Raji (cell line): Measurements from ENCODE around the gene IL6R.

Source experiments
- POLR2A ChIP-seq: IDR thresholded peaks from 2 replicates; pipeline ENCODE4 v1.6.1; 2011; ENCODE audit warnings: low read depth, low read length, control low read depth; ENCODE audit not compliant: insufficient read depth

IL6R gene

DNA sequence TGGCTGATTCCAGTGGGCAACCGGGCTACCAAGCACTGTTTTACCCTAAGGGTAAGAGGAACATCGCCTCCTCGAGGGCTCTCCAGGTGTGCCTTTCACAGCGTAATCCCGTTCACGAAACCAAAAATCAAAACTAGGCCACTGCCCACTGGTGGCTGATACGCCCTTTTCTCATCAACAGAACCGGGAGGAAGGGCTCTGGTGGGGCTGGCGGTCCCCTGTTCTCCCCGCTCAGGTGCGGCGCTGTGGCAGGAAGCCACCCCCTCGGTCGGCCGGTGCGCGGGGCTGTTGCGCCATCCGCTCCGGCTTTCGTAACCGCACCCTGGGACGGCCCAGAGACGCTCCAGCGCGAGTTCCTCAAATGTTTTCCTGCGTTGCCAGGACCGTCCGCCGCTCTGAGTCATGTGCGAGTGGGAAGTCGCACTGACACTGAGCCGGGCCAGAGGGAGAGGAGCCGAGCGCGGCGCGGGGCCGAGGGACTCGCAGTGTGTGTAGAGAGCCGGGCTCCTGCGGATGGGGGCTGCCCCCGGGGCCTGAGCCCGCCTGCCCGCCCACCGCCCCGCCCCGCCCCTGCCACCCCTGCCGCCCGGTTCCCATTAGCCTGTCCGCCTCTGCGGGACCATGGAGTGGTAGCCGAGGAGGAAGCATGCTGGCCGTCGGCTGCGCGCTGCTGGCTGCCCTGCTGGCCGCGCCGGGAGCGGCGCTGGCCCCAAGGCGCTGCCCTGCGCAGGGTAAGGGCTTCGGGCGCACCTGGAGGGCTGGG lies at the start of gene IL6R:
IL6R (plus strand) TSS at position 360 of the 763 bp plus-strand sequence; CDS start at position 647, 287 bp downstream.
- no peak for TF ChIP-seq POLR2A

DNA sequence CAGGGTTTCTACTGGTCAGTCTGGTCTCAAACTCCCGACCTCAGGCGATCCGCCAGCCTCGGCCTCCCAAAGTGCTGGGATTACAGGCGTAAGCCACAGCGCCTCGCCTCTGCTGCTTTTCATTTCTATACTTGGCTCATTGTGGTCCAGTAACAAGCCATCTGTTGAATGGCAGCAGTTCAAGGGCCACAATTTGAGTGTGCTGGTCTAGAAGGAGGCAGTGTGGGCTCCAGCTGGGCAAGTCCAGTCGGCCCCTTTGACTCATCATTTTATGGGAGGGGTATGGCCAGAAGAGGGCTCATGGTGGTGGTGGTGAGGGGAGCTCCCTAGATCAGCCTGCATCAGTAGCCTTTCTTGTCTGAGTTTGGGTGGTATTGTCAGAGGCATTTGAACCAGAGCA lies 46.6 kb upstream of the IL6R start:
- TF ChIP-seq POLR2A = no peak

DNA sequence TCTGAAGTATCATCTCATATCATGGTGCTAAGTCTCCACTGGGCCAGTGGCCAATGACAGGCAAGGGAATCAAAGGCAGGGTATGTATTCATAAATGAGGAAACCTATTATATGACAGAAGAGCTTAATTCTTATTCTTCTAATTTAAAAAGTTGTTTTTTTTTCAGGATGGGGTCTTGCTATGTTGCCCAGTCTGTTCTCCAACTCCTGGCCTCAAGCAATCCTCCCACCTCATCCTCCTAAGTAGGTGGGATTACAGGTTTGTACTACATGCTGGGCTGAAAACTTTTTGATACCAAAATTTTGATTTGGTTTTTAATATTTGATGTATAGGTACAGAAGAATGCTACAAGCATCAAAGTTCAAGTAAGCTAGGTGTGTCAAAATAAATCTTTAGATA lies 44.9 kb upstream of the IL6R start:
- TF ChIP-seq POLR2A = no peak

DNA sequence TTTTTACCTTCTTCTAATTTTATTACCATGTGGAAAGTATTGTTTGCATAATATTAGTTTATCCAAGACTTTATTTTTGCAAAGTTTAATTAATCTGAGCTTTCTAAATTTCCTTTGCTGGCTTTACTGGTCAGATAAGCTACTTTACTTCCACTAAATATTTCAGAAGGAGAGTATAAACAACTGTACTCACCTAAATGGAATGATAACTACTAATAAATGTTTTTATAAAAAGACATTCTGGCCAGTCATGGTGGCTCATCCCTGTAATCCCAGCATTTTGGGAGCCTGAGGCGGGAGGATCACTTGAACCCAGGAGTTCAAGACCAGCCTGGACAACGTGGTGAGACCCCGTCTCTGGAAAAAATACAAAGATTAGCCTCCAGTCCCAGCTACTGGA lies 43.8 kb upstream of the IL6R start:
- TF ChIP-seq POLR2A = no peak

DNA sequence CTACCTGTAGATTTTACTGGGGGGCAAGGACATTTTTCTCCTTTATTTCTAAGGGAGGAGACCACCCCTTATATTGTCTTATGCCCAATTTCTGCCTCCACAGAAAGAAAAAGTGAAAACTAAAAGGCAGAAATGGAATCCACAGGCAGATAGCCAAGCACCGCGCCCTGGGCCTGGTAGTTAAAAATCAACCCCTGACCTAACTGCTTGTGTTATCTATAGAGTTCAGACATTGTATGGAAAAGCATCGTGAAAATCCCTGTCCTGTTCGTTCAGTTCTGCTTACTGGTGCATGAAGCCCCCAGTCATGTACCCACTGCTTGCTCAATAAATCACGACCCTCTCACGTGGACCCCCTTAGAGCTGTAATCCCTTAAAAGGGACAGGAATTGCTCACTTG lies 33.7 kb upstream of the IL6R start:
- no peak for TF ChIP-seq POLR2A

DNA sequence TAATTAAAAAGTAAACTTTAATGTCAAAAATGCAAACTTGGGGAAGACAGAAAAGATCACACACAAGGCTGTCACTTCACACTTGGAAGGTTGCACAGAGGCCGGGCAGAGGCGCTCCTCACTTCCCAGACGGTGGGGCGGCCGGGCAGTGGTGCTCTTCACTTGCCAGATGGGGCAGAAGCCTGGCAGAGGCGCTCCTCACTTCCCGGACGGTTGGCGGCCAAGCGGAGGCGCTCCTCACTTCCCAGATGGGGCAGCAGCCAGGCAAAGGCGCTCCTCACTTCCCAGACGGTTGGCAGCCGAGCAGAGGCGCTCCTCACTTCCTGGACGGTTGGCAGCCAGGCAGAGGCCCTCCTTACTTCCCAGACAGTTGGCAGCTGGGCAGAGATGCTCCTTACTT lies 25.8 kb upstream of the IL6R start:
- TF ChIP-seq POLR2A = no peak

DNA sequence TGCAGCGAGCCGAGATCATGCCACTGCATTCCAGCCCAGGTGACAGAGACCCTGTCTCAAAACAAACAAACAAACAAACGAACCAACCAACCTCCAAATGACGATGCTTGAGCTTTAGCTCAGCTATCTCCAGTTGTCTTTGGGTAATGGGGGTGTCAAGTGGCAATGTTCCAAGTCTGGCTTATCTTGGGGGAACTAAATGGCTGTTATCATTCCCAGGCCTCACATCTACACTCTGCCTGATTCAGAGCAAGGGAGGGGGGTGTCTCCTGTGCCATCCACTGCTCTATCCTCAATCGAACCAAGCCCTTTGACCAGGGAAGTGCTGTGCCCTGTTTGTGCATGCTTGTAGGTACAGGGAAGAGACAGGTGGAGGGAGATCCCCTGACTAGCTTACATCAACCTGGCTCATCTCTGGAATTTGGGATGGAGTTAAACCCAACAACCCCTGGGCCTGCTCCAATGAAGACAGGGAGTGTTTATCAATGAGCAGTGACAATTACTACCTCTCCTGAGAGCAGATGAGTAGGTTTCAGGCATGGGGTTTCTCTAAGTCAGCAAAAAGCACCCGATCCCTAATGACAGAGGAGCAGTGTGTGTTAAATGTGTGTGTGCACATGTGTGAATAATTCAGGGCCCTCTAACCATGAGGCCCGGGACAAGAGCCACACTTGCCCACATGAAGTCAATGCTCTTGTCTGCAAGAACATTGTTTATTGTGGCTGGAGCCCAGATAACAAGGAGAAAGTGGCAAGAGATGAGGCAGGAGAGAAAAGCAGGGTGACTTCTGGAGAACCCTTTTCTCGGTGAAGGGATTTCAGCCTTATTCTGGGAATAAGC lies 20.3 kb upstream of the IL6R start:
- no peak for TF ChIP-seq POLR2A

DNA sequence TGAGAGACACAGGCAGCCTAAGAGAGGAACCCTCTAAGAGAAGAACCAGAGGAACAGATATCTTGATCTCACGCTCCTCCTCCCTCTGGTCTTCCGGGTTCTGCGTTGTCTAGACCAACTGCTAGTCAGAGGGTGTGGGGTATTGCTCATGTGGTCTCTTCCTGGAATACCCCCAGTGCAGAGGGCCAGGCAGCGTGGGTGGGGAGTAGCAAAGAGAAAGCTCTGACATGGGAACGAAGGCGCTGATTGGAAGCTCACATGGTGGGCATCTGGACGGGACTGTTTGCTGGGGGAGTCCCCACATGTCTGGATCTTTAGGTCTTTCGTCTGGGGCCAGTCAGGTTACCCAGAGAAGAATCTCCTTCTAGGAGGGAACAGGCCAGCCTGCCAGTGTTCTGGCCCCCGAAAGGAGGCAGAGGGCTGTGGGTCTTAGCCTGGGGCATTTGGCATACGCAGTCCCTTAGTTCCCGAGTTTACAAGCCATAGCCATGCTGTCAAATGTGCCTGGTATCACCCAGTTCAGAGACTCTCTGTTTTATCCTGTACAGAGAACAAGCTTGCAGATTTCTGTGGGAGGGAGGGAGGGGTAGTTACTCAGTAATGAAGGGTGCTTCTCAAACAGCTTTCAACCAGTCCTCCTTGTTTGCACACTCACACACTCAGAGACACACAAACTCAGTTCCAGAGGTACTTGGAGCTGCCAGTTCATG lies 18.3 kb upstream of the IL6R start:
- no peak for TF ChIP-seq POLR2A

DNA sequence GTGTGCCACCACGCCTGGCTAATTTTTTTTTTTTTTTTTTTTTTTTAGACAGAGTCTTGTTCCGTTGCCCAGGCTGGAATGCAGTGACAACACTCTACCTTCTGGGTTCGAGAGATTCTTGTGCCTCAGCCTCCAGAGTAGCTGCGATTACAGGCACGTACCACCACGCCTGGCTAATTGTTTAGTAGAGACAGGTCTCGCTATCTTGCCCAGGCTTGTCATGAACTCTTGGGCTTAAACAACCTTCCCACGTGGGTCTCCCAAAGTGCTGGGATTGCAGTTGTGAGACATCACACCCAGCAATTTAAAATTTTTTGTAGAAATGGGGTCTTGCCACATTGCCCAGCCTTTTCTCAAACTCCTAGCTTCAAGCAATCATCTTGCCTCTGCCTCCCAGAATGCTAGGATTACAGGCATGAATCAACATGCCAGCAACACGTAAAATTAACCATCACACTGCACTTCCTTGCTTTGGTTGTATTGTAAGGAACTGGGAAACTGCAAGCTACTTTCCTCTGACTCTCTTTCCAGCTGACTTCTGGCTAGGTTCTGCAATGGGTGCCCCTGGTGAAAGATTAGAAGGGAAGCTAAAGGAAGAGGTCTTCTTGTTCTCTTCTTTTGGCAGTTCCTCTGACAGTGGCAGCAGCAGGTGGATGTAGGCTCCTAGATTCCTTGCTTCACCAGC lies 13.9 kb upstream of the IL6R start:
- TF ChIP-seq POLR2A = no peak

DNA sequence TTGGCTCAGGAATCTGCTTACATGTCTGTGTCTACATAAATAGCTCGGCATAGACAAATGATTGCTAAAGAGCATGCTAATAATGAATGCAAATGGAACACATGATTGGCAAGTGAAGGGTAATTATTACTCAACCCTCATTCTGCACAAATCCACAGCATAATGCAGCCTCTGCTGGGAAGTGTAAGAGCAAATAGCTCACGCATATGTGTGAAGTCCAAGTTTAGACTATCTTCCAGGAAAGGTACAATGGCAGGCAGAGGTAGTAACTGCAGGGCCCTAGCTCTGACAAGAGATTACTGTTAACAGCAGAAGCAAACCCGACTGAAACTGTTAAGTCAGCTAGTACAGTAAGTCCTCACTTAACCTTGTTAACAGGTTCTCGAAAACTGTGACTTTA lies 7.0 kb upstream of the IL6R start:
- TF ChIP-seq POLR2A = no peak

DNA sequence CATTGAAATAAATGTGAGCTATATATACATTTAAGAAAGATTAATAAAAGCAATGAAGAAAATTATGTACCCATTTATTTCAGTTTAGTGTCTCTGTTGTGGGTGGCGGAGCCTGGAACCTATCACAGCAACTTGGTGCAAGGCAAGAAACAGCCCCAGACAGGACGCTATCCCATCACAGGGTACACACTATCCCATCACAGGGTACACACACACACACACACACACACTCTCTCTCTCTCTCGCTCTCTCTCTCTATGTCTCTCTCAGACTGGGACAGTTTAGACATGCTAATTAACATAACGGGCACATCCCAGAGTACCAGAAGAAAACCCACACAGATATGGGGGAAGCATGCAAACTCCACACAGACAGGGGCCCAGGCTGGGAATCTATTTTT lies 6.5 kb upstream of the IL6R start:
- no peak for TF ChIP-seq POLR2A

DNA sequence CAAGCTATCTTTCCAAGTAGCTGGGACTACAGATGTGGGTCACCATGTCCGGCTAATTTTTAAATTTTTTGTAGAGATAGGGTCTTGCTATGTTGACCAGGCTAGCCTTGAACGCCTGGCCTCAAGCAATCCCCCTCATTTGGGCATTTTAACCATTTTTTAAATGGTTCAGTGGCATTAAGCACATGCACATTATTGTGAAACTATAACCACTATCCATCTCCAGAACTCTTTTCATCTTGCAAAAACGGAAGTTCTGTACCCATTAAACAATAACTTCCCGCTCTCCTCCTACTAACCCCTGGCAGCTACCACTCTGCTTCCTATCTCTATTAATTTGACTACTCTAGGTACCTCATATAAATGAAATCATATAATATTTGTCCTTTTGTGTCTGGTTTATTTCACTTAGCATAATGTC lies 4.8 kb upstream of the IL6R start:
- TF ChIP-seq POLR2A = no peak

DNA sequence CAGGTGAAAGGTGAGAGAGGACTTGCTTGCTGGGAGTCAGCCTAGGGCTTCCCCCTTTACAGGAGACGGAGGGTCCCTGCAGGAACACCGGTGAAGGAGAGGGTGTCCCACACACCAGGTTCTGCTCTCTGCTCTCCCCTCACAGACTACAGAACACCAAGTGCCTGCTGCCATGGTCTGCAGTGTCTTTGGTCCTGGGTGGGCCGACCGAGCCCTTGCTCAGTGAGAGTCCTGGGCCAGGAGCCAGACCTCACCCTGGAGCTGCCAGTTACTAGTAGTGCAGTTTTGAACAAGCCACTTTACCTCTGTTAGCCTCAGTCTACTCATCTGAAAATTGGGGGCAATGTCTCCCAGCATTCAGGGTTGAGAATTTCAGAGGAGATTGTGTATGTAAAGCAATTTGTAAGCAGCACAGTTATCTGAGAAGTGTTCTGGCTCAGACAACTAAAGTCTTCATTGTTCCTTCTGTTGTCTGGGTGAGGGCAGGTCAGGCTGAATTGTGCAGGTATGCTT lies 2.7 kb upstream of the IL6R start:
- TF ChIP-seq POLR2A = no peak

DNA sequence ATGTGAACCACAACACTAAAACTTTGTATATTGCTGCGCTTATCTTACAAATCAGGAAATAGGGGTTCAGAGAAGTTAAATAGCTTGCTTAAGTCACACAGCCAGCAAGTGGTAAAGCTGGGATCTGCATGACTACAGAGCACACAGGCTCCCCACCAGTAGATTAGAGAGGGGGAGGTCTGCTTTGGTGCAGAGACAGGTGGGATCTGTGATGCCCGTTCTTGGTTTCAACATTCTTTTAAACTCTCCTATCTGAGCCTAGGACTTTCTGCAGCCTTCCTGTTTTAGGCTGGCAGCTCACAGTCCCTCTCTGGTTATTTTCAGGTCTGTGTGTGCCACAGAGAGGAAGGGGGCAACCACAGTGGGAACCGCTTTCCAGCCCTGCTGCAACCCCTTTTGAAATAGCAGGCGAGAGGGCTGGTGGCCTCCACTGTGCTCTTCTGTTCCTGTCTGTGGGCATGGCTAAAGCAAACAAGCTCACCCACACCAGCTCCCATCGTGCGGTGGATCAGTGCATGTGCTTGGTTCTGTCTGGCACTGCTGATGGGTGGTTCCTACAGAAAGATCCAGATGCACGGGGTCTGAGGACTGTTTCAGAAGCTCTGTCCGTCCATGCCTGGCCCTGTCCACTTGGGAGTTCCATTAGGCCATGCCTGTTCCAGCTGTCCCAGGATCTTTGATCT lies 1.7 kb upstream of the IL6R start:
- TF ChIP-seq POLR2A = no peak

DNA sequence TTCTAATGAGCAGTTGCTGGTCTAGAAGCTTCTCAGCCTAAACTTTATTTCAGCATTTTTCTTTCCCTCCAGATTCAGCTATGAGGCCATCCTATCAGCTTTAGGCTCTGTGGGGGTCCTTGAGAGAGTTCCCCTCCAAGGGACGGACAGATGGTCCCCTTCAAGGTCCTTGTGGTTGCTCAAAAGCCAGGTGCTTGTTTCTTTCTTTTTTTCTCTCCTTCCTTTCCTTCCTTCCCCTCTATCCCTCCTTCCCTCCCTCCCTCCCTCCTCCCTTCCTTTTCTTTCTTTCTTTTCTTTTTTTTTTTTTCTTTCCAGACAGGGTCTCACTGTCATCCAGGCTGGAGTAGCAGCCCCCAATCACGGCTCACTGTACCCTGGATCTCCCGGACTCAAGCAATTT lies 1.2 kb upstream of the IL6R start:
- TF ChIP-seq POLR2A = no peak

DNA sequence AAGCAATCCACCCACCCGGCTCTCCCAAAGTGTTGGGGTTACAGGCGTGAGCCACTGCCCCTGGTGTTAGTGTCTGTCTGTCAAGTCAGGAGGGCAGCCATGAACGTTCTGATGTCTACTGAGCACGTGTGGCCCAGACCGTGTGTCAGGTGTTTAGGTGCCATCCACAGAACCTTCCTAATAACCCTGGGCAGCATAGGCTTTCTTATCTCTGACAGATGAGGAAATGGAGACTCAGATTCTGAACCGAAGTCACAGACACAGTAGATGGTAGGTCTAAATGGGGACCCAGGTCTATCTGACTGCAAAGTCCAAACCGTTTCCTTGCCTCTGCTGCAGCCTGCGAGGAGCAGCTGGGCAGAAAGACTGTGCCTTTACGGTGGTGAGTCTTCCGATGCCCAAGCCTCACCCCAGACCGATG lies 622 bp upstream of the IL6R start:
- TF ChIP-seq POLR2A = no peak
